Loucy (cell line): ENCODE data around the gene OXA1L.
"Not testable (repeated sequence)": the region's sequence is repeated elsewhere in the genome, so short reads cannot be mapped to it uniquely, and the experiment has no call there.

Experiments used
- H2AFZ ChIP-seq: fragments of 200-600 bp; sonication (generic); 2 replicates; pipeline ENCODE4 v1.6.0; 2016; ENCODE audit warnings: antibody characterized with exemption, mild to moderate bottlenecking, low read length, moderate library complexity
- H3F3A ChIP-seq: fragments of 200-600 bp; 2 replicates; pipeline ENCODE4 v1.6.0; 2016; ENCODE audit warnings: antibody characterized with exemption, low read depth, mild to moderate bottlenecking
- H3K27me3 ChIP-seq: fragments of 200-600 bp; sonication (generic); 2 replicates; pipeline ENCODE4 v1.6.1; 2014; ENCODE audit warnings: low read length, mild to moderate bottlenecking; ENCODE audit not compliant: insufficient read depth, poor library complexity, severe bottlenecking
- H3K36me3 ChIP-seq: fragments of 200-600 bp; sonication (generic); 2 replicates; pipeline ENCODE4 v1.6.1; 2016; ENCODE audit warnings: low read length; ENCODE audit not compliant: insufficient read depth
- H3K4me1 ChIP-seq: fragments of 200-600 bp; sonication (generic); 2 replicates; pipeline ENCODE4 v1.5.1; 2014; ENCODE audit warnings: low read length, mild to moderate bottlenecking; ENCODE audit not compliant: insufficient read depth, poor library complexity, severe bottlenecking
- H3K4me2 ChIP-seq: fragments of 200-600 bp; sonication (generic); 2 replicates; pipeline ENCODE4 v1.6.0; 2014; ENCODE audit warnings: antibody characterized with exemption, low read length, low read depth, mild to moderate bottlenecking; ENCODE audit not compliant: poor library complexity, severe bottlenecking
- H3K4me3 ChIP-seq: fragments of 200-600 bp; sonication (generic); 2 replicates; pipeline ENCODE4 v1.5.1; 2014; ENCODE audit warnings: low read length, mild to moderate bottlenecking, mixed read lengths; ENCODE audit not compliant: poor library complexity, severe bottlenecking
- H3K79me2 ChIP-seq: fragments of 200-600 bp; sonication (generic); 2 replicates; pipeline ENCODE4 v1.6.1; 2014; ENCODE audit warnings: low read length; ENCODE audit not compliant: insufficient read depth
- H3K9ac ChIP-seq: fragments of 200-600 bp; sonication (generic); 2 replicates; pipeline ENCODE4 v1.6.0; 2014; ENCODE audit warnings: mild to moderate bottlenecking, low read depth, low read length, moderate library complexity; ENCODE audit not compliant: poor library complexity, severe bottlenecking
- H3K9me2 ChIP-seq: fragments of 200-600 bp; sonication (generic); replicated peaks from 2 replicates; pipeline ENCODE4 v1.6.1; 2016; ENCODE audit warnings: low read depth, low read length, mixed read lengths
- H3K9me3 ChIP-seq: fragments of 200-600 bp; sonication (generic); 2 replicates; pipeline ENCODE4 v1.6.1; 2014; ENCODE audit warnings: mild to moderate bottlenecking, antibody characterized with exemption, low read length, low read depth; ENCODE audit not compliant: insufficient read depth
- H4K20me1 ChIP-seq: fragments of 200-600 bp; sonication (generic); 2 replicates; pipeline ENCODE4 v1.6.0; 2014; ENCODE audit warnings: antibody characterized with exemption, low read length, mild to moderate bottlenecking; ENCODE audit not compliant: insufficient read depth, poor library complexity, severe bottlenecking
- EZH2phosphoT487 ChIP-seq: fragments of 200-600 bp; IDR thresholded peaks from 2 replicates; pipeline ENCODE4 v1.6.1; 2018; ENCODE audit warnings: antibody characterized with exemption, mild to moderate bottlenecking, moderate library complexity, borderline replicate concordance
- TF ChIP-seq, protein P1 (sequence below): fragments of 200-600 bp; sonication (generic); conservative IDR thresholded peaks from 2 replicates; pipeline ENCODE4 v1.5.1; 2014; ENCODE audit warnings: mild to moderate bottlenecking, antibody characterized with exemption, low read length

The OXA1L gene

DNA sequence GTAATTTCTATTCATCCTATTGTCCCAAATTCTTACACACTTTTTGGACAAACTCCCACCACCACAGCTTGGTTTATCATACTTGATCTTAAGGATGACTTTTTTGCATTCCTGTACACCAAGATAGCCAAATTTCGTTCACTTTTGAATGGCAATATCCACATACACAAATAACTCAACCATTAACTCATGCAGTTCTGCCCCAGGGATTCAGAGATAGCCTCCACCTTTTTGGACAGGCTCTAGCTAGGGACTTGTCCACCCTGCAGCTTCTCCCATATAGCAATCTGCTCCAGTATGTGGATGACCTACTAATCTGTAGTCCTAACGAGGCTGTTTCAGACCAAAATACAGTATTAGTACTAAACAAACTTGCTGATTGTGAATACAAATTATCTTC, 32.7 kb upstream of the OXA1L start:
- H3K4me3 ChIP-seq = no peak overlapping the region
- no peaks in the 10 kb centered on the region for H3K9me2 ChIP-seq
- no peak for TF ChIP-seq EZH2phosphoT487
- TF ChIP-seq, protein P1, sequence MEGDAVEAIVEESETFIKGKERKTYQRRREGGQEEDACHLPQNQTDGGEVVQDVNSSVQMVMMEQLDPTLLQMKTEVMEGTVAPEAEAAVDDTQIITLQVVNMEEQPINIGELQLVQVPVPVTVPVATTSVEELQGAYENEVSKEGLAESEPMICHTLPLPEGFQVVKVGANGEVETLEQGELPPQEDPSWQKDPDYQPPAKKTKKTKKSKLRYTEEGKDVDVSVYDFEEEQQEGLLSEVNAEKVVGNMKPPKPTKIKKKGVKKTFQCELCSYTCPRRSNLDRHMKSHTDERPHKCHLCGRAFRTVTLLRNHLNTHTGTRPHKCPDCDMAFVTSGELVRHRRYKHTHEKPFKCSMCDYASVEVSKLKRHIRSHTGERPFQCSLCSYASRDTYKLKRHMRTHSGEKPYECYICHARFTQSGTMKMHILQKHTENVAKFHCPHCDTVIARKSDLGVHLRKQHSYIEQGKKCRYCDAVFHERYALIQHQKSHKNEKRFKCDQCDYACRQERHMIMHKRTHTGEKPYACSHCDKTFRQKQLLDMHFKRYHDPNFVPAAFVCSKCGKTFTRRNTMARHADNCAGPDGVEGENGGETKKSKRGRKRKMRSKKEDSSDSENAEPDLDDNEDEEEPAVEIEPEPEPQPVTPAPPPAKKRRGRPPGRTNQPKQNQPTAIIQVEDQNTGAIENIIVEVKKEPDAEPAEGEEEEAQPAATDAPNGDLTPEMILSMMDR = no peak
- no peaks in the 10 kb centered on the region for H3K36me3 ChIP-seq
- no peak overlapping the region for H3K9ac ChIP-seq
- H3K9me3 ChIP-seq = no peaks in the 10 kb centered on the region
- H3F3A ChIP-seq = no peaks in the 10 kb centered on the region
- H3K27me3 ChIP-seq = no peaks in the 10 kb centered on the region
- no peaks in the 10 kb centered on the region for H3K4me1 ChIP-seq
- no peak overlapping the region for H2AFZ ChIP-seq
- no peak overlapping the region for H3K4me2 ChIP-seq
- no peaks in the 10 kb centered on the region for H3K79me2 ChIP-seq
- H4K20me1 ChIP-seq = no peaks in the 10 kb centered on the region

DNA sequence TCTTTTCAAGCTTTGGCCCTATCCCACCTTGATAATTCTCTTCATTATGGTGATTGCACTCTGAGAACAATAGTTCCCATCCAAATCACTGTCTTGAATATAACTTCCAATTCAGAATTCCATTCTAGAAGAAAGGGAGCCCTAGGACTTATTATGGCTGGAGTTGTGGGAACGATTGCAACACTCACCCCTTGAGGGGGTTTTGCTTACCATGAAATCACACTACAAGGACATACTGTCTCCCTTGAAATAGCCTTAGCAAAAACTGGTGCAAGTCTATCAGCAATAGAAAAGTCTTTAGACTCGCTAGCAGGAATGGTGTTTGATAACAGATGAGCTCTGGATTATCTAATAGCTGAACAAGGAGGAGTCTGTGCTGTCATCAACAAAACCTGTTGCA, 31.4 kb upstream of the OXA1L start:
- no peak for TF ChIP-seq EZH2phosphoT487
- TF ChIP-seq, protein P1 = no peak
- Histone ChIP-seq H2AFZ (no peak overlapping the region), H3K9ac (no peak overlapping the region)

DNA sequence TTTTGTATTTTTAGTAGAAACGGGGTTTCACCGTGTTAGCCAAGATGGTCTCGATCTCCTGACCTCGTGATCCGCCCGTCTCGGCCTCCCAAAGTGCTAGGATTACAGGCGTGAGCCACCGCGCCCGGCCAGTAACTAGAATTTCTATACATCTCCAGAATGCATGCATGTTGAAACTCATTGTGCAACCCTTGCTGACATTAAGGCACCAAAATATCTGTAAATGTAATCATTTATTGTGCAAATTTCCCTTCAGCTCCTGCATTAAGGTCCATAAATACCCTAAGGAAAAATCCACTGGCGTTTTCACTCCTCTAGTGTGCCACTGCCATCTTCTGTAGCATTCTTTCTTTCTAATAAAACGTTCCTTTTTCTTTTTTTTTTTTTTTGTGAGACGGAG, 30.1 kb upstream of the OXA1L start:
- H3F3A ChIP-seq, H2AFZ ChIP-seq, H3K9me3 ChIP-seq, H3K4me3 ChIP-seq, H3K4me2 ChIP-seq, H3K79me2 ChIP-seq, H3K9ac ChIP-seq, H3K36me3 ChIP-seq, H3K9me2 ChIP-seq, H3K4me1 ChIP-seq, H3K27me3 ChIP-seq, H4K20me1 ChIP-seq: not testable (repeated sequence)

More for the DNA sequence above, 31.4 kb upstream of the OXA1L start:
- Histone ChIP-seq H3K4me1 (no peaks in the 10 kb centered on the region), H3K9me2 (no peaks in the 10 kb centered on the region), H3K9me3 (no peaks in the 10 kb centered on the region), H3K79me2 (no peaks in the 10 kb centered on the region), H3K4me3 (no peak overlapping the region), H3K4me2 (no peak overlapping the region), H3K27me3 (no peaks in the 10 kb centered on the region), H4K20me1 (no peaks in the 10 kb centered on the region), H3F3A (no peaks in the 10 kb centered on the region), H3K36me3 (no peaks in the 10 kb centered on the region)

DNA sequence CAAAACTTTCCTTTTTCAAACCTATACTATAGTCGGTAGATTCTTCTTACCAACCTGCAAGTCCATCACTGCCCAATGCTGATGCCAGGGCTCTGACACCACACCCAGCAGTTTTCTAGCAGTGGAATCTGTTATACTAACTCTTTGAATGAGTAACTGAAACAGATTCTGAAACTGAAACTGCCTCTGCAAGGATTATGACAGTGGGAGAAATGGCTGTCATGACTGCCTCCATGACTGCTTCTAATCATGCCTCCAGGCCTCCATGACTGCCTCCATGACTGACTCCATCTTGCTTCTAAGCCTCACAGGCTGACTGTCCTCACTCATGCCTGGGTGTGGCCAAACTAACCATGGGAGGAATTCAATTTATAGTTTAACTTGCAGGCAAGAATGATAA, 29.4 kb upstream of the OXA1L start:
- TF ChIP-seq, protein P1 = no peak
- TF ChIP-seq EZH2phosphoT487 = no peak

More for the DNA sequence above, 29.4 kb upstream of the OXA1L start:
- no peak overlapping the region for H3K4me2 ChIP-seq
- H4K20me1 ChIP-seq = no peaks in the 10 kb centered on the region
- H3K79me2 ChIP-seq = no peaks in the 10 kb centered on the region
- H2AFZ ChIP-seq = no peak overlapping the region
- H3K27me3 ChIP-seq = no peaks in the 10 kb centered on the region
- H3F3A ChIP-seq = no peaks in the 10 kb centered on the region
- H3K36me3 ChIP-seq = no peaks in the 10 kb centered on the region
- H3K4me1 ChIP-seq = no peaks in the 10 kb centered on the region
- H3K9me2 ChIP-seq = no peaks in the 10 kb centered on the region
- H3K9me3 ChIP-seq = no peaks in the 10 kb centered on the region
- no peak overlapping the region for H3K4me3 ChIP-seq
- H3K9ac ChIP-seq = no peak overlapping the region
